Measurements from ENCODE around the gene TRIM41.

Gene TRIM41

GRCh38 chr5:181231432-181231831, 8.4 kb downstream of the TRIM41 start:
- H3K4me3 ChIP-seq (ENCODE audit: low read depth, low read length) = no peak overlapping the region
- TF ChIP-seq CTCF (IDR thresholded peaks at IDR 0.05; ENCODE audit: low read depth, low read length) = no peak

- no peak overlapping the region for H3K4me3 ChIP-seq (ENCODE audit: low read depth, low read length)
- TF ChIP-seq CTCF (IDR thresholded peaks at IDR 0.05; ENCODE audit: low read depth, low read length) = no peak
Measured at GRCh38 chr5:181232593-181232992, 9.5 kb downstream of the TRIM41 start.

GRCh38 chr5:181233088-181233800, 10.2 kb downstream of the TRIM41 start:
- TF ChIP-seq CTCF (IDR thresholded peaks at IDR 0.05; ENCODE audit: low read depth, low read length) = no peak
- H3K4me3 ChIP-seq (ENCODE audit: low read depth, low read length) = no peak overlapping the region

GRCh38 chr5:181233801-181234454, 10.8 kb downstream of the TRIM41 start:
- no peak for TF ChIP-seq CTCF (IDR thresholded peaks at IDR 0.05; ENCODE audit: low read depth, low read length)
- no peak overlapping the region for H3K4me3 ChIP-seq (ENCODE audit: low read depth, low read length)

- no peak for TF ChIP-seq CTCF (IDR thresholded peaks at IDR 0.05; ENCODE audit: low read depth, low read length)
- H3K4me3 ChIP-seq (ENCODE audit: low read depth, low read length) = no peak overlapping the region
Measured at GRCh38 chr5:181234455-181235306, 11.6 kb downstream of the TRIM41 start.

- no peak overlapping the region for H3K4me3 ChIP-seq (ENCODE audit: low read depth, low read length)
- TF ChIP-seq CTCF (IDR thresholded peaks at IDR 0.05; ENCODE audit: low read depth, low read length) = no peak
Measured at GRCh38 chr5:181235323-181235688, 12.2 kb downstream of the TRIM41 start.
